Head of caudate nucleus (tissue), 42 donors: ENCODE results near the gene CENPU.

ENCODE experiments used
- DNase-seq, 42 donors: peaks; one replicate each; pipeline versions ENCODE4 v3.0.0 to v3.0.0-alpha.2; 2020 to 2021; ENCODE audit warnings: mixed read lengths in 7 of 42
- intact Hi-C: fragments of 100-400 bp; cut with DNase I; formaldehyde crosslinking; loops from one replicate; pipeline ENCODE4 v1.15.0; 2022

The CENPU gene

GRCh38 chr4:184649971-184650855 lies 83.7 kb downstream of the CENPU start:
- DNase-seq = peak in 14 of 42 donors; percentile 10 to 49 (median 25)
- intact Hi-C loops = loop anchor here (5.0 kb wide), 3 partner anchors 82 to 378 kb away; partner anchors contain the start of genes ACSL1 and CENPU

GRCh38 chr4:184649026-184649970 lies 84.6 kb downstream of the CENPU start, which contains the start of the genes CASP3 and PRIMPOL:
CASP3 (minus strand) TSS chr4:184649447; CDS start chr4:184638453, 10,994 bp downstream.
PRIMPOL (plus strand) TSS chr4:184649738; CDS start chr4:184657141, 7,403 bp downstream.
- DNase-seq = peak; percentile 86 to 99 (median 97)
- intact Hi-C loops = loop anchor here (5.0 kb wide), 3 partner anchors 83 to 377 kb away; partner anchors contain the start of genes ACSL1 and CENPU

GRCh38 chr4:184648313-184649025 lies 85.4 kb downstream of the CENPU start:
- intact Hi-C loops = loop anchor here (5.0 kb wide), 3 partner anchors 84 to 376 kb away; partner anchors contain the start of genes ACSL1 and CENPU

GRCh38 chr4:184648054-184648312 lies 85.9 kb downstream of the CENPU start:
- intact Hi-C loops = loop anchor here (5.0 kb wide), 3 partner anchors 84 to 376 kb away; partner anchors contain the start of genes ACSL1 and CENPU
- DNase-seq = peak in 5 of 42 donors; percentile 3 to 51 (median 12)

More at GRCh38 chr4:184648313-184649025, 85.4 kb downstream of the CENPU start:
- DNase-seq = peak; percentile 11 to 87 (median 72)

- intact Hi-C loops = loop anchor here (5.0 kb wide), 3 partner anchors 85 to 375 kb away; partner anchors contain the start of genes ACSL1 and CENPU
Measured at GRCh38 chr4:184647266-184648053, 86.4 kb downstream of the CENPU start.

GRCh38 chr4:184645904-184646610 lies 87.8 kb downstream of the CENPU start:
- peak in 30 of 42 donors; percentile 11 to 78 (median 46) for DNase-seq
- intact Hi-C loops = loop anchor here (5.0 kb wide), 3 partner anchors 86 to 374 kb away; partner anchors contain the start of genes ACSL1 and CENPU

More at GRCh38 chr4:184647266-184648053, 86.4 kb downstream of the CENPU start:
- DNase-seq = no peak

- intact Hi-C loops = loop anchor here (5.0 kb wide), 3 partner anchors 88 to 372 kb away; partner anchors contain the start of genes ACSL1 and CENPU
- DNase-seq = no peak
Measured at GRCh38 chr4:184644553-184645307, 89.2 kb downstream of the CENPU start.
